GM19043 (cell line): ENCODE measurements around the gene LAPTM5.

Experiments used
- ATAC-seq: cut with Tn5 transposase; IDR thresholded peaks from one replicate; pipeline ENCODE4 v1.9.1; 2021; ENCODE audit warnings: low read depth; ENCODE audit not compliant: unreplicated experiment

The LAPTM5 gene

GRCh38 chr1:30758121-30758688 is 631 bp upstream of the LAPTM5 start:
- ATAC-seq, result no peak

- no peak for ATAC-seq
Observed at GRCh38 chr1:30756545-30757351, 826 bp downstream of the LAPTM5 start.

DNA sequence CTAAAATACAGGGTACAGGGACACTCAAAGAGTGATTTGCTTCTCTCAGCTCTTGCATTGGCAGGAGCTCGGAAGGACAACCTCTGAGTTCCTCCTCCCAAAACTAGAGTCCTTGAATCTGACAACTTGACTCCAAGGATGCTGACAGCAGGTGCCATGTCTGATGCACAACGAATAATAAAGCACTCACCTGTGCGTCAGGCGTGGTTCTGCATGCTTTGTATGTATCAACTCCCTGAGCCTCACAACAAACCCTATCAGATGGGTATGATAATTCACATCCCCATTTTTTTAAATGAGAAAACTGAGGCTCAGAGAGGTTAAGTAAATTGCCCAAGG is 1.4 kb downstream of the LAPTM5 start:
- ATAC-seq, result no peak

- ATAC-seq, result no peak
Observed at GRCh38 chr1:30755746-30756145, 1.8 kb downstream of the LAPTM5 start.

DNA sequence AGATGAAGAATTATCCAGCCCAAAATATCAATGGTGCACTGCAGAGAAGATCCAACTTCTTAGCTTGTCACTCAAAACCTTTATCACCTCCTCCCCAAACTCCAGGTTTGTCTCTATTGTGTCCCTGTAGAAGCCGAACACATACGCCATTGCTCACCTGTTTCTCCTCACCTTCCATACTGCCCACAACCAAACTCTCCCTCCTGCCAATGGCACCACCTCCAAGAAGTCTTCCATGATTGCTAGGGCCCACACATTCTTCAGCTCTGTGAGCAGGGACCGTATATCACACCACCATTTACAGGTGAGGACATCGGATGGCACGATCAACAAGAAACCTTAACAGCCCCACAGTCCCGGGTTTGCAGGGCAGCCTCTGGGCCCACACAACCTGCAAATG is 2.2 kb downstream of the LAPTM5 start:
- ATAC-seq, result no peak

- peak; percentile 41 for ATAC-seq
Observed at GRCh38 chr1:30754684-30755171, 2.8 kb downstream of the LAPTM5 start.

DNA sequence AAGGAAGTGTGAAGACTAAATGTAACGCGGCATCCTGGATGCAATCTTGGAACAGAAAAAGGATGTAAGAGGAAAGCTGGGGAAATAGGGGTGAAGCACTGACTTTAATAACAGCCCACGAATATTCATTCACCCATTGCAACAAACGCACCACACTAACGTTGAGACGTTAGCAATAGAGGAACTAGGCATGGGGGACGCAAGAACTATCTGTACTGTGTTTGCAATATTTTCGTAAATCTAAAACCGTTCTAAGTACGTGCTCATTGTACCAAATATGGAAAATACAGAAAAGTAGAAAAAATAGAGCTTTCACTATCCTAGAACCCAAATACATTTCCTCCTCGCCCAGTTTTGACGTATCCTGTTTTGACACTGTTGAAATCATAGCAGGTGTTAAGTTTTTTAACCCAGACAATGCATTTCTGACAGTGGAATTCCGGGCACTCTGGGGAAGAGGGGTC is 3.9 kb downstream of the LAPTM5 start:
- no peak for ATAC-seq

DNA sequence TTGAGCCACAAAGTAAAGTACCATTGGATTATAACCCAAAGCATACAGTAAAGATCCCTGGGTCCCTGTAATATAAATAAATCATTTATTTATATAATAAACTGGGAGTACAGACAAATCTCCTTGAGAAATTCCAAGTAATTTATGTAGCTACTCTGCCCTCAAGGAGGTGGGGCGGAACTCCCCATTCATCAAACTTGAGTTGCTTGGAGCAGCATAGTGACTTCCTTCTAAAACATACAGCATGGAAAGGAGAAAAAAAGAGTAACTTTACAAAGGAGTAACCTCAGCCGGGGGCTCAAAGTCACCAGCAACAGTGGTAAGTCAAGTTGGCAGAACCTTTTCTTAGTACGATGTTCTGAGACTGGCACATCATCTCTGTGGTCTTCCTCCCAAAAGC is 4.5 kb downstream of the LAPTM5 start:
- no peak for ATAC-seq

GRCh38 chr1:30752651-30752908 is 5.0 kb downstream of the LAPTM5 start:
- no peak for ATAC-seq

- no peak for ATAC-seq
Observed at GRCh38 chr1:30751830-30752650, 5.5 kb downstream of the LAPTM5 start.

- ATAC-seq, result peak; percentile 27
Observed at GRCh38 chr1:30750731-30751291, 6.8 kb downstream of the LAPTM5 start.

DNA sequence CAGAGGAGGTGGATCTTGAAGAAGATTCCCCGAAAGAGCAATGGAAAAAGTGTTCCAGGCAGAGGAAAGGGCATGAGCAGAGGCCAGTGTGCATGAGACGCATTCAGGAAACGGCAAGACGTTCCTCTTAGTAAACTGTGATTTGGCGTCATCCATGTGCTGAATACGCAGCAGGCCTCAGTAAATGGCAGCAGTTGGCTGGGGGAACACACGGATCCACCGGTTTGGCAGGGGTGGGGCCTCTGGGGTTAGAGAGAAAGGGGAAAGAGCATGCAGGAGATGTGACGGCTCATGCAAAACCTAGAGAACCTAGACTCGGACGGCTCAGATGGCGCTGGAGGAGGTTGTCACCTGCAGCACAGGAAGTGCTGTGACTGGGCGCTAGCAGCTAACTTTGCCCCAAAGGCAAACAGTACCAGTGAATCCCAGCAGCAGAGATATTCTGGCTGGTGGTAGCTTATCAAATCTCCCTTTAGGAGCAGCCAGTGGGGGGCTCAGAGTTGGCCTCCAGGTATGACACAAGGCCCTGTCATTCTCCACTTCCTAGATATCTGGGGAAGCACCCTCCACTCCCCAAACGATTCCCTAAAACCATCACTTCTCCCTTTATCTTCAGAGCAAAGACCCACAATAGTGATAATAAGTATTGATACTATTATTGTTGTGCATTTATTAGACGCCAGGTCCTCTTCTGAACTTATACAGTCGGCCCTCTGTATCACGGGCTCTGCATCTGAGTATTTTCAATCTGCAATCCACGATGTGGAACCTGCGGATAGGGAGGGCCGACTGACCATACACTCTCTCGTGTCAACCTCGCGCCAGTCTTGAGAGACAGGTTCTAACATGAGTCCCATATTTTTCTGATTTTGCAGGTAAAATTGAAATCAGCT is 7.6 kb downstream of the LAPTM5 start:
- no peak for ATAC-seq

- no peak for ATAC-seq
Observed at GRCh38 chr1:30748699-30749401, 8.7 kb downstream of the LAPTM5 start.

- ATAC-seq, result no peak
Observed at GRCh38 chr1:30748098-30748698, 9.4 kb downstream of the LAPTM5 start.

- no peak for ATAC-seq
Observed at GRCh38 chr1:30747033-30748008, 10.3 kb downstream of the LAPTM5 start.

GRCh38 chr1:30746212-30747032 is 11.2 kb downstream of the LAPTM5 start:
- no peak for ATAC-seq

DNA sequence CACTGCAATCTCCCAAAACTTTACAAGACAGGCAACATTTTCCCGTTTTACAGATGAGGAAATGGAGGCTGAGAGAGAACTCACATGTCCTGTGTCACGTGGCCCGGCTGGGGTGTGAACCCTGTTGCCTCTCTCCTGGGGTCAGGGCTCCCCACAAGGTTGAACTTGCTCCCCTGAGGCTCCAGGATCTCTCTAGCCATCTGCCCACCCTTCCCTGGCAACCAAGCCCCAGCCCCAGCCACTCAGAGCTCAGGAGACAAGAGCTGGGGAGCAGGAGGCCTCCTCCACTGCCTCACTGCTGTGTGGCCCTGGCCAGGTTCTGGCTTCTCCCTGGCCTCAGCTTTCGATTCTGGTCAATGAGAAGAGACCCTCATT is 11.8 kb downstream of the LAPTM5 start:
- no peak for ATAC-seq
